MCF 10A (cell line): ENCODE results near the gene GRIFIN. TPM values are rescaled to one million over a fixed set of nuclear protein-coding genes. Genes with fewer than 3 reads are reported as not detected.

Experiments
- BruUV-seq: library from RNA; stranded (reverse); fragments of 400-500 nt; replicated peaks from 2 replicates; lab custom pipeline; 2021; lab: Mats Ljungman, UMichigan
- CTCF ChIA-PET: fragments of 300-600 bp; sonication (Branson Sonifier 250); formaldehyde crosslinking; extraction: SDS; loops from one replicate; lab custom pipeline; 2021; ENCODE audit warnings: antibody characterized with exemption, inconsistent platforms; lab: Yijun Ruan, JAX
- POLR2A ChIA-PET: fragments of 300-600, 350-650 bp; sonication (Branson Sonifier 250); formaldehyde crosslinking; extraction: SDS; loops from one replicate; lab custom pipeline; 2020; ENCODE audit warnings: antibody characterized with exemption, inconsistent platforms; lab: Yijun Ruan, JAX
- DNase-seq: peaks from one replicate; pipeline ENCODE4 v3.0.0-alpha.2; 2018; ENCODE audit not compliant: unreplicated experiment
- H3K27ac Mint-ChIP-seq: one replicate; pipeline ENCODE4 v1.8.0; 2022; ENCODE audit warnings: mild to moderate bottlenecking, low read depth, mixed read lengths; ENCODE audit not compliant: unreplicated experiment
- H3K27me3 Mint-ChIP-seq: one replicate; pipeline ENCODE4 v1.8.0; 2022; ENCODE audit warnings: mixed read lengths; ENCODE audit not compliant: insufficient read depth, unreplicated experiment
- H3K36me3 Mint-ChIP-seq: one replicate; pipeline ENCODE4 v1.8.0; 2022; ENCODE audit warnings: mild to moderate bottlenecking, moderate library complexity, mixed read lengths; ENCODE audit not compliant: insufficient read depth, unreplicated experiment
- H3K4me1 Mint-ChIP-seq: one replicate; pipeline ENCODE4 v1.8.0; 2022; ENCODE audit warnings: mixed read lengths; ENCODE audit not compliant: insufficient read depth, unreplicated experiment
- H3K4me3 Mint-ChIP-seq: one replicate; pipeline ENCODE4 v1.8.0; 2022; ENCODE audit warnings: mild to moderate bottlenecking, moderate library complexity, mixed read lengths; ENCODE audit not compliant: unreplicated experiment
- H3K9me3 Mint-ChIP-seq: one replicate; pipeline ENCODE4 v1.8.0; 2022; ENCODE audit warnings: mixed read lengths; ENCODE audit not compliant: unreplicated experiment
- intact Hi-C: fragments of 100-400 bp; cut with micrococcal nuclease; formaldehyde crosslinking; loops from 2 replicates; pipeline ENCODE4 v1.14.1; 2022
- total RNA-seq: library from RNA; stranded (reverse); gene quantifications from 2 replicates; pipeline ENCODE4 v1.2.3, GENCODE V29; 2022
- TF ChIP-seq, protein P1 (sequence below): fragments of 200-600 bp; IDR thresholded peaks from one replicate; pipeline ENCODE4 v1.8.0; 2022; ENCODE audit warnings: antibody characterized with exemption, mild to moderate bottlenecking; ENCODE audit not compliant: unreplicated experiment

The GRIFIN gene
- total RNA-seq, 1 experiment from 2014 or later, result not detected

DNA sequence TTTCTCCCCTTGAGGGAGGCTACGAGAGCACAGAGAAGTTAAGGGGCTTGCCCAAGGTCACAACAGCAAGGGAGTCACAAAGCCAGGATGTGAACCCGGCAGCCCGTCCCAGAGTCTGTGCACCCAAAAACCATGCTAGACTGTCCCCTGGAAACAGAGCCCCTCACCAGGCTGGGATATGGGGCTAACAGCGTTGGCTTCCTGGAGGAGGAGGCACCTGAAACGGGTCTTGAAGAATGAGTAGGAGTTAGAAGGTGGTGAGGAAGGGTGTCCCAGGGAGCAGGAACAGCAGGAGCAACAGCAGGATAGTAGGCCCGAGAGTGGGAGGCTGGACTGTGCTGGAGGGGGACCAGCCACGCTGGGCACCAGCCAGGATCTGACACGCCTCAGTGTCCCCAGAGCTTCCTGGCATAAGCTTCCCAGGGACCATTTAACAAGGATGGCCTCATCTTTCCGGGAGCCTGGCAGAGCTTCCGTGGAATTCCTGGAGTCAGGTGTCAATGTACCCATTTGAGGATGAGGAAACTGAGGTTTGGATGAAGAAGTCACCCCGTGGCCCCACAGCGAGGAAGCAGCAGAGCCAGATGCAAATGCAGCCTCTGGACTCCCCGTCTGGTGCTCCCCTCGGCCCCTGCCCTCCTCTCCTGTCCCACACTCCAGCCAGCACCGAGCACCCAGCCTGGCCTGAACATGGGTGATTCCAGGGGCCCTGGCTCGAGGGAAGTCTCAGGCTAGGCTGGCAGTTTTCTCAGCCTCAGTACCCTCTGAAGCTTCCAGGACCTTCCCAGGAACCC lies 3.3 kb upstream of the GRIFIN start:
- TF ChIP-seq, protein P1, sequence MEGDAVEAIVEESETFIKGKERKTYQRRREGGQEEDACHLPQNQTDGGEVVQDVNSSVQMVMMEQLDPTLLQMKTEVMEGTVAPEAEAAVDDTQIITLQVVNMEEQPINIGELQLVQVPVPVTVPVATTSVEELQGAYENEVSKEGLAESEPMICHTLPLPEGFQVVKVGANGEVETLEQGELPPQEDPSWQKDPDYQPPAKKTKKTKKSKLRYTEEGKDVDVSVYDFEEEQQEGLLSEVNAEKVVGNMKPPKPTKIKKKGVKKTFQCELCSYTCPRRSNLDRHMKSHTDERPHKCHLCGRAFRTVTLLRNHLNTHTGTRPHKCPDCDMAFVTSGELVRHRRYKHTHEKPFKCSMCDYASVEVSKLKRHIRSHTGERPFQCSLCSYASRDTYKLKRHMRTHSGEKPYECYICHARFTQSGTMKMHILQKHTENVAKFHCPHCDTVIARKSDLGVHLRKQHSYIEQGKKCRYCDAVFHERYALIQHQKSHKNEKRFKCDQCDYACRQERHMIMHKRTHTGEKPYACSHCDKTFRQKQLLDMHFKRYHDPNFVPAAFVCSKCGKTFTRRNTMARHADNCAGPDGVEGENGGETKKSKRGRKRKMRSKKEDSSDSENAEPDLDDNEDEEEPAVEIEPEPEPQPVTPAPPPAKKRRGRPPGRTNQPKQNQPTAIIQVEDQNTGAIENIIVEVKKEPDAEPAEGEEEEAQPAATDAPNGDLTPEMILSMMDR, result no peak
- Mint-ChIP-seq H3K27me3 (no peaks in the 10 kb centered on the region), H3K4me1 (no peaks in the 10 kb centered on the region), H3K36me3 (no peaks in the 10 kb centered on the region), H3K27ac (no peak overlapping the region), H3K4me3 (no peak overlapping the region), H3K9me3 (no peaks in the 10 kb centered on the region)
- ChIA-PET POLR2A (interaction anchor here (0.6 to 0.9 kb wide), 2 partner anchors 9 to 45 kb away, joined by 3 read pairs; no protein-coding TSS in a partner anchor), CTCF (interaction anchor here (0.6 to 2.4 kb wide), 3 partner anchors 10 to 191 kb away, joined by 3 to 5 read pairs (median 4); no protein-coding TSS in a partner anchor)
- BruUV-seq, result no TSS peak
- no peak for DNase-seq
- intact Hi-C loops, result loop anchor here (5.0 kb wide), 1 partner anchor 78 kb away; the partner anchor contains the start of genes BRAT1 and IQCE

DNA sequence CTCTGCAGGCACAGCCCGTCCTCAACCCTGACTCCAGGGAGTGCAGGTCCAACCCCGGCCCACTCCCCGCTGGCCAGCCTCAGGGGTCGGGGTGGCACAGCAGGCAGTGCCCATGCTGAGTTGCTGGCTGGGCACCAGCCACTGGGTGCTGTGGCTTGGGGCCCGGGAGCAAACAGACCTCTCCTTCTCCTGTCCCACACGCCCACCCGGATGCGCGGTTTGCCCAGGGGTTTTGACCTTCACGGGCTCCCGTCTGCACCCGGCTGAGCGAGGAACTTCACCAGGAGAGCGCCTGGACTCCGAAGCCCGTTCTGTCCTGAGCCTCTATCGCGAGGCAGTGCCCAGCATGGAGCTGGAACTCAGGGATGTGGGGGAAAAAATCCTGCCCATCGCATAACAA lies 2.6 kb upstream of the GRIFIN start:
- intact Hi-C loops, result loop anchor here (5.0 kb wide), 1 partner anchor 79 kb away; the partner anchor contains the start of genes BRAT1 and IQCE
- BruUV-seq, result no TSS peak
- DNase-seq, result no peak
- H3K27ac Mint-ChIP-seq, result no peak overlapping the region
- H3K36me3 Mint-ChIP-seq, result no peaks in the 10 kb centered on the region
- H3K27me3 Mint-ChIP-seq, result no peaks in the 10 kb centered on the region
- H3K9me3 Mint-ChIP-seq, result no peaks in the 10 kb centered on the region
- TF ChIP-seq, protein P1, result no peak
- POLR2A ChIA-PET, result interaction anchor here (0.6 kb wide), 1 partner anchor 46 kb away, joined by 3 read pairs; no protein-coding TSS in a partner anchor
- no peaks in the 10 kb centered on the region for H3K4me1 Mint-ChIP-seq
- CTCF ChIA-PET, result interaction anchor here (0.6 to 2.4 kb wide), 2 partner anchors 10 to 87 kb away, joined by 4 to 5 read pairs; no protein-coding TSS in a partner anchor
- no peak overlapping the region for H3K4me3 Mint-ChIP-seq

DNA sequence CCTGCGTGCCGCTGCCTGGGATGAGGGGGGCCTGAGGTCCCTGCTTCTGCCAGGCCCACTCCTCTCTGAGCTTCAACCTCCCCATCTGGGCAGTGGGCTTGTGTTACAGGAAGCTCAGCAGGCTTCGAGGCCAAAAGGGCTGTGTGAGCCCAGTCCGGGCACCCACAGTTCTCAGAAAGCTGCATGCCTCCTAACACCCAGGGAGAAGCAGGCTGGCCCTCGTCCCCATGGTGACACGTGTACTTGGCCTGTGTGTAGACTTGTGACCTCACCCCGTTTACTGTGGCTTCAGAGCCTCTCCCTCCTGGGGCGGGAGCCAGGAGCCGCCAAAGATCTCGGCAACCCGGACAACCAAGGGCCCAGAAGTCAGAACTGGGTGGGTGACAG lies 2.2 kb upstream of the GRIFIN start:
- Mint-ChIP-seq H3K27me3 (no peaks in the 10 kb centered on the region), H3K4me1 (no peaks in the 10 kb centered on the region), H3K9me3 (no peaks in the 10 kb centered on the region), H3K27ac (peak overlapping the region; percentile 27), H3K4me3 (no peak overlapping the region), H3K36me3 (no peaks in the 10 kb centered on the region)
- ChIA-PET POLR2A (no interaction called here), CTCF (interaction anchor here (0.6 to 2.4 kb wide), 2 partner anchors 9 to 88 kb away, joined by 4 to 5 read pairs; no protein-coding TSS in a partner anchor)
- DNase-seq, result peak; percentile 27
- intact Hi-C loops, result loop anchor here (5.0 kb wide), 1 partner anchor 79 kb away; the partner anchor contains the start of genes BRAT1 and IQCE
- TF ChIP-seq, protein P1, result no peak
- no TSS peak for BruUV-seq
